Caco-2 (cell line): ENCODE results near the gene MARK4. TPM values are rescaled to one million over a fixed set of nuclear protein-coding genes. Genes with fewer than 3 reads are reported as not detected.

ENCODE experiments used
- BruUV-seq: library from RNA; stranded (reverse); fragments of 400-500 nt; replicated peaks from 2 replicates; lab custom pipeline; 2021; lab: Mats Ljungman, UMichigan
- CTCF ChIA-PET: fragments of 300-600 bp; sonication (Branson Sonifier 250); formaldehyde crosslinking; loops from one replicate; lab custom pipeline; 2022; ENCODE audit warnings: antibody characterized with exemption; lab: Charles Lee
- POLR2A ChIA-PET: fragments of 300-600 bp; sonication (Branson Sonifier 250); formaldehyde crosslinking; loops from one replicate; lab custom pipeline; 2022; ENCODE audit warnings: antibody characterized with exemption; lab: Charles Lee
- DNase-seq, 2 experiments: peaks; one replicate each; pipeline versions ENCODE4 v3.0.0 to v3.0.0-alpha.2; 2020 to 2022
- H3K27me3 ChIP-seq: replicated peaks from 2 replicates; pipeline ENCODE4 v1.6.0; 2011; ENCODE audit warnings: low read length; ENCODE audit not compliant: control insufficient read depth, insufficient read depth
- H3K36me3 ChIP-seq: 2 replicates; pipeline ENCODE4 v1.5.1; 2011; ENCODE audit warnings: low read length; ENCODE audit not compliant: control insufficient read depth, insufficient read depth
- H3K4me1 ChIP-seq: fragments of 250-450 bp; sonication (Bioruptor Pico); 2 replicates; pipeline ENCODE4 v1.5.1; 2020; ENCODE audit warnings: mild to moderate bottlenecking
- H3K4me3 ChIP-seq: 2 replicates; pipeline ENCODE4 v1.5.1; 2011; ENCODE audit warnings: low read depth, mild to moderate bottlenecking, control low read depth, low read length
- H3K9me3 ChIP-seq: fragments of 250-450 bp; sonication (Bioruptor Pico); 2 replicates; pipeline ENCODE4 v1.5.1; 2020; ENCODE audit warnings: mild to moderate bottlenecking, moderate library complexity
- H3K27ac Mint-ChIP-seq: one replicate; pipeline ENCODE4 v1.8.0; 2022; ENCODE audit warnings: mixed read lengths; ENCODE audit not compliant: unreplicated experiment
- H3K27me3 Mint-ChIP-seq: one replicate; pipeline ENCODE4 v1.8.0; 2022; ENCODE audit warnings: mixed read lengths; ENCODE audit not compliant: insufficient read depth, unreplicated experiment
- H3K36me3 Mint-ChIP-seq: one replicate; pipeline ENCODE4 v1.8.0; 2022; ENCODE audit warnings: mild to moderate bottlenecking, mixed read lengths; ENCODE audit not compliant: insufficient read depth, unreplicated experiment
- H3K4me1 Mint-ChIP-seq: one replicate; pipeline ENCODE4 v1.8.0; 2022; ENCODE audit warnings: low read depth, mixed read lengths; ENCODE audit not compliant: unreplicated experiment
- H3K4me3 Mint-ChIP-seq: one replicate; pipeline ENCODE4 v1.8.0; 2022; ENCODE audit warnings: mild to moderate bottlenecking, moderate library complexity, mixed read lengths; ENCODE audit not compliant: unreplicated experiment
- H3K9me3 Mint-ChIP-seq: one replicate; pipeline ENCODE4 v1.8.0; 2022; ENCODE audit warnings: mixed read lengths; ENCODE audit not compliant: unreplicated experiment
- intact Hi-C: fragments of 100-400 bp; cut with micrococcal nuclease; formaldehyde crosslinking; loops from one replicate; pipeline ENCODE4 v1.10.0; 2022; ENCODE audit not compliant: unreplicated experiment
- total RNA-seq: library from RNA; stranded (reverse); gene quantifications from 2 replicates; pipeline ENCODE4 v1.2.3, GENCODE V29; 2022
- TF ChIP-seq, protein P1 (sequence below), 2 experiments: fragments of 200-600 bp in 1 of 2; IDR thresholded peaks; 1 replicate in 1 of 2; 2 replicates in 1 of 2; pipeline versions ENCODE4 v1.5.1 to v1.8.0; 2011 to 2022; ENCODE audit warnings: antibody characterized with exemption in 1 of 2, control low read depth in 1 of 2, inconsistent platforms in 1 of 2, low read depth in 1 of 2, low read length in 1 of 2, mild to moderate bottlenecking in 1 of 2, moderate library complexity in 1 of 2; ENCODE audit not compliant: insufficient read depth in 1 of 2, severe bottlenecking in 1 of 2, unreplicated experiment in 1 of 2

Gene MARK4
- total RNA-seq, 1 experiment from 2014 or later, result 30.3 TPM

DNA sequence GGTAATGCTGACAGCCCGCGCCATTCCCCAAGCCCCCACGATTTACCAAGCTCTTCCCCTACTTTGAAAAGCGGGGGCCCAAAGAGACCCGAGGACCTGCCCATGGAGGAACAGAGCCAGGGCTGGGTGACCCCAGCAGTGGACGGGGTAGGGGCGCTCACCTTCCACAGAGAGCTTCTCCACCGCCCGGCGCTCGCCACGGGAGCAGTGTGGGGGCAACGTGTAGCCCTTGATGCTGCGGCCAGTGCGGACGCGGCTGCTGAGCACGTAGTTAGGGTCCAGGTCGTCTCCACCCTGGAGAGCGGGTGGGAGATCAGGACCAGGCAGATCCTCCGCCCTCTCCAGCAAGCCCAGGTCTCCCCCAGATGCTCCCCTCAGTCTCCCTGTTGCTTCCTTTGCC lies 64.2 kb downstream of the MARK4 start:
- Mint-ChIP-seq H3K27me3 (peaks cover 14% of the 10 kb centered on the region), H3K4me3 (no peak overlapping the region), H3K27ac (no peak overlapping the region), H3K9me3 (no peaks in the 10 kb centered on the region), H3K4me1 (no peaks in the 10 kb centered on the region), H3K36me3 (no peaks in the 10 kb centered on the region)
- Histone ChIP-seq H3K27me3 (0 out of 2 replicates have a peak, but pooled peaks cover 1% of the 10 kb centered on the region), H3K9me3 (no peaks in the 10 kb centered on the region), H3K36me3 (no peaks in the 10 kb centered on the region), H3K4me3 (no peak overlapping the region), H3K4me1 (no peaks in the 10 kb centered on the region)
- CTCF ChIA-PET, result no interaction called here
- no TSS peak for BruUV-seq
- intact Hi-C loops, result no loop called here
- POLR2A ChIA-PET, result no interaction called here
- TF ChIP-seq, protein P1, sequence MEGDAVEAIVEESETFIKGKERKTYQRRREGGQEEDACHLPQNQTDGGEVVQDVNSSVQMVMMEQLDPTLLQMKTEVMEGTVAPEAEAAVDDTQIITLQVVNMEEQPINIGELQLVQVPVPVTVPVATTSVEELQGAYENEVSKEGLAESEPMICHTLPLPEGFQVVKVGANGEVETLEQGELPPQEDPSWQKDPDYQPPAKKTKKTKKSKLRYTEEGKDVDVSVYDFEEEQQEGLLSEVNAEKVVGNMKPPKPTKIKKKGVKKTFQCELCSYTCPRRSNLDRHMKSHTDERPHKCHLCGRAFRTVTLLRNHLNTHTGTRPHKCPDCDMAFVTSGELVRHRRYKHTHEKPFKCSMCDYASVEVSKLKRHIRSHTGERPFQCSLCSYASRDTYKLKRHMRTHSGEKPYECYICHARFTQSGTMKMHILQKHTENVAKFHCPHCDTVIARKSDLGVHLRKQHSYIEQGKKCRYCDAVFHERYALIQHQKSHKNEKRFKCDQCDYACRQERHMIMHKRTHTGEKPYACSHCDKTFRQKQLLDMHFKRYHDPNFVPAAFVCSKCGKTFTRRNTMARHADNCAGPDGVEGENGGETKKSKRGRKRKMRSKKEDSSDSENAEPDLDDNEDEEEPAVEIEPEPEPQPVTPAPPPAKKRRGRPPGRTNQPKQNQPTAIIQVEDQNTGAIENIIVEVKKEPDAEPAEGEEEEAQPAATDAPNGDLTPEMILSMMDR (IDR thresholded peaks at IDR 0.05; ENCODE audit: insufficient read depth in 1 of 2, low read depth in 1 of 2, low read length in 1 of 2, severe bottlenecking in 1 of 2, unreplicated experiment in 1 of 2), result no peak
- DNase-seq, result no peak

DNA sequence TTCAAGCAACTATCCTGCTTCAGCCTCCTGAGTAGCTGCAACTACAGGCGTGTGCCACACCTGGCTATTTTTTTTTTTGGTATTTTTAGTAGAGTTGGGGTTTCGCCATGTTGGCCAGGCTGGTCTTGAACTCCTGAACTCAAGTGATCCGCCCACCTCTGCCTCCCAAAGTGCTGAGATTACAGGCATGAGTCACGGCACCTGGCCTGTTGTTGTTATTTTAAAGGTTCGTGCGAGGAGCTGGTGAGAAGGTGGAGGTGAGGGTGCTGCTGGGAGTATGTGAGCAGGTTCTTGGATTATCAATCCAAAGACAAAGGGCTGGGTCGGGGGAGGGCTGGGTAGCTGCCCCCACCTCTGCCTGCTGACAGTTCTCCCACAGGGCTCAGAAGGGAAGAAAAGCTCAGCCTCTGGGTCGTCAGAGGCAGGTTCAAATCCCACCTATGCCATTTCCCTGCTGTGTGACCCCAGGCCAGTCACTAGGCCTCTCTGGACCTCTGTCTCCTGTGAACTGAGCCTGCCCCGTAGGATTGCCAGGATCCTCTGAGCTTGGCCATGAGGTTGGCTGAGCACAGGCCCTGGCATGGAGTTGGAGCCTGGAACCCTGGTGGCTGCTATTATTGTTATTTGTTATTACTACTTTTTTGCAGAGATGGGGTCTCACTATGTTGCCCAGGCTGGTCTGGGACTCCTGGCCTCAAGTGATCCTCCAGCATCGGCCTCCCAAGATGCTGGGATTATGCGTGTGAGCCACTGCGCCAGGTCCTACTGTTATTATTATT lies 70.1 kb downstream of the MARK4 start:
- H3K27ac Mint-ChIP-seq, result no peak overlapping the region
- H3K4me1 ChIP-seq, result no peaks in the 10 kb centered on the region
- no peaks in the 10 kb centered on the region for H3K36me3 ChIP-seq
- ChIA-PET CTCF (no interaction called here), POLR2A (no interaction called here)
- H3K4me3 Mint-ChIP-seq, result no peak overlapping the region
- H3K9me3 ChIP-seq, result no peaks in the 10 kb centered on the region
- H3K27me3 Mint-ChIP-seq, result peaks cover 10% of the 10 kb centered on the region
- BruUV-seq, result no TSS peak
- H3K4me1 Mint-ChIP-seq, result peaks cover 3% of the 10 kb centered on the region
- no peak for DNase-seq
- intact Hi-C loops, result no loop called here
- H3K9me3 Mint-ChIP-seq, result no peaks in the 10 kb centered on the region
- no peaks in the 10 kb centered on the region for H3K36me3 Mint-ChIP-seq
- 0 out of 2 replicates have a peak, but pooled peaks cover 1% of the 10 kb centered on the region for H3K27me3 ChIP-seq
- TF ChIP-seq, protein P1 (IDR thresholded peaks at IDR 0.05; ENCODE audit: insufficient read depth in 1 of 2, low read depth in 1 of 2, low read length in 1 of 2, severe bottlenecking in 1 of 2, unreplicated experiment in 1 of 2), result no peak
- H3K4me3 ChIP-seq, result no peak overlapping the region

DNA sequence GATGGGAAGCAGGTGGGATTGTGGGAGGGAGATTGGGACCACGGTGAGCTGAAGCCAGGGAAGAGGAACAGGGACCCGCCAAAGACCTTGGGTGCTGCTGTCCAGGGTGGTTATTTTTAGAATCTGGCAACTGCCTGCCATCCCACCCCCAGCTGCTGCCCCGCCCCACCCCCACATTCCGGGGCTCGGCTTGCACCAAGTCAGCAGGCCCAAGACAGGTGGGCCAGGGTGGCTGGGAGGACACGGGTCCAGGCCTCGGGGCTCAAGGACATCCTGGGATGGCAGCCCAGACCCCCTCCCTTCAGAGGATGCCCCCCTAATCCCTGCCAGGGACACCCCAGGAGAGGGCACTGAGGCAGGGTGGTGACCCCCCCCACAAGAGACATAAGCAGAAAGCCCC lies 70.8 kb downstream of the MARK4 start:
- ChIA-PET POLR2A (no interaction called here), CTCF (no interaction called here)
- H3K9me3 Mint-ChIP-seq, result no peaks in the 10 kb centered on the region
- TF ChIP-seq, protein P1 (IDR thresholded peaks at IDR 0.05; ENCODE audit: insufficient read depth in 1 of 2, low read depth in 1 of 2, low read length in 1 of 2, severe bottlenecking in 1 of 2, unreplicated experiment in 1 of 2), result no peak
- H3K27ac Mint-ChIP-seq, result no peak overlapping the region
- Histone ChIP-seq H3K9me3 (no peaks in the 10 kb centered on the region), H3K36me3 (no peaks in the 10 kb centered on the region), H3K4me1 (no peaks in the 10 kb centered on the region), H3K27me3 (no peaks in the 10 kb centered on the region), H3K4me3 (no peak overlapping the region)
- intact Hi-C loops, result no loop called here
- no TSS peak for BruUV-seq
- no peak for DNase-seq
- peaks cover 7% of the 10 kb centered on the region for H3K4me1 Mint-ChIP-seq
- H3K4me3 Mint-ChIP-seq, result no peak overlapping the region
- peaks cover 4% of the 10 kb centered on the region for H3K27me3 Mint-ChIP-seq
- H3K36me3 Mint-ChIP-seq, result no peaks in the 10 kb centered on the region
